Fibroblast of lung (primary cell): ENCODE measurements around the gene CLASP1.

Experiments used
- EZH2 ChIP-seq: IDR thresholded peaks from 2 replicates; pipeline ENCODE4 v1.5.1; 2012; ENCODE audit warnings: low read length, control low read depth, mild to moderate bottlenecking; ENCODE audit errors: missing control alignments
- TF ChIP-seq, protein P1 (sequence below), 2 donors: IDR thresholded peaks in 1 of 2; conservative IDR thresholded peaks in 1 of 2; 1 replicate in 1 of 2; 2 replicates in 1 of 2; pipeline ENCODE4 v1.5.1; 2011 to 2012; ENCODE audit warnings: low read length in 2 of 2, control low read depth in 1 of 2, inconsistent platforms in 1 of 2, low read depth in 1 of 2, mild to moderate bottlenecking in 1 of 2

DNA sequence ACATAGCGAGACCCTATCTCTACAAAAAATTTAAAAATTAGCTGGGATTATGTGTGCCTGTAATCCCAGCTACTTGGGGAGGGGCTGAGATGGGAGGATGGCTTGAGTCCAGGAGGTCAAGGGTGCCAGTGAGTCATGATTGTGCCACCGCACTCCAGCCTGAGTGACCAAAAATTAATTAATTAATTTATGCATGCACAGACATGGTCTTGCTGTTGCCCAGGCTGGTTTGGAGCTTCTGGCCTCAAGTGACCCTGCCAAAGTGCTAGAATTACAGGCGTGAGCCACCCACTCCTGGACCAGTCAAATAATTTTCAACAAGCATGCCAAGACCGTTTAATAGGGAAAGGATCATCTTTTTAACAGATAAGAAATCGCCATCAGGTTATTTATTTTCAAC lies 306.5 kb downstream of the CLASP1 start:
- TF ChIP-seq, protein P1, sequence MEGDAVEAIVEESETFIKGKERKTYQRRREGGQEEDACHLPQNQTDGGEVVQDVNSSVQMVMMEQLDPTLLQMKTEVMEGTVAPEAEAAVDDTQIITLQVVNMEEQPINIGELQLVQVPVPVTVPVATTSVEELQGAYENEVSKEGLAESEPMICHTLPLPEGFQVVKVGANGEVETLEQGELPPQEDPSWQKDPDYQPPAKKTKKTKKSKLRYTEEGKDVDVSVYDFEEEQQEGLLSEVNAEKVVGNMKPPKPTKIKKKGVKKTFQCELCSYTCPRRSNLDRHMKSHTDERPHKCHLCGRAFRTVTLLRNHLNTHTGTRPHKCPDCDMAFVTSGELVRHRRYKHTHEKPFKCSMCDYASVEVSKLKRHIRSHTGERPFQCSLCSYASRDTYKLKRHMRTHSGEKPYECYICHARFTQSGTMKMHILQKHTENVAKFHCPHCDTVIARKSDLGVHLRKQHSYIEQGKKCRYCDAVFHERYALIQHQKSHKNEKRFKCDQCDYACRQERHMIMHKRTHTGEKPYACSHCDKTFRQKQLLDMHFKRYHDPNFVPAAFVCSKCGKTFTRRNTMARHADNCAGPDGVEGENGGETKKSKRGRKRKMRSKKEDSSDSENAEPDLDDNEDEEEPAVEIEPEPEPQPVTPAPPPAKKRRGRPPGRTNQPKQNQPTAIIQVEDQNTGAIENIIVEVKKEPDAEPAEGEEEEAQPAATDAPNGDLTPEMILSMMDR (conservative IDR thresholded peaks at IDR 0.05 in 1 of 2, IDR thresholded peaks at IDR 0.05 in 1 of 2; ENCODE audit: low read depth in 1 of 2, low read length in 2 of 2), result no peak
- no peak for TF ChIP-seq EZH2
